Right cardiac atrium (tissue), 5 donors: ENCODE data around the gene DIP2C. TPM values are rescaled to one million over a fixed set of nuclear protein-coding genes. Genes with fewer than 3 reads are reported as not detected.
"Not testable (repeated sequence)": the region's sequence is repeated elsewhere in the genome, so short reads cannot be mapped to it uniquely, and the experiment has no call there.

Experiments used
- ATAC-seq, 2 donors: fragments of 200-7000 bp; cut with Tn5 transposase; one replicate each; pipeline versions ENCODE4 v1.8.0 to v1.9.1; 2020; ENCODE audit warnings: moderate library complexity in 2 of 2, mild to moderate bottlenecking in 1 of 2
- DNase-seq, 3 donors: peaks; one replicate each; pipeline ENCODE4 v3.0.0-alpha.2; 2020
- H3K27ac ChIP-seq: one replicate; pipeline ENCODE4 v1.5.1; 2013; ENCODE audit warnings: mild to moderate bottlenecking, low read length, control low read depth, moderate library complexity
- H3K27me3 ChIP-seq: one replicate; pipeline ENCODE4 v1.6.1; 2013; ENCODE audit not compliant: control insufficient read depth, insufficient read depth
- H3K4me1 ChIP-seq: one replicate; pipeline ENCODE4 v1.6.1; 2013; ENCODE audit warnings: low read length; ENCODE audit not compliant: control insufficient read depth, insufficient read depth
- H3K4me3 ChIP-seq: one replicate; pipeline ENCODE4 v1.5.1; 2013; ENCODE audit warnings: low read length, control low read depth
- H3K9me3 ChIP-seq: one replicate; pipeline ENCODE4 v1.6.1; 2013; ENCODE audit warnings: low read length; ENCODE audit not compliant: control insufficient read depth
- WGBS: extraction: QIAGEN DNeasy Blood & Tissue Kit; methylation state at CpG from one replicate; pipeline ENCODE4 v1.1.7; 2013; 5-methylcytosine and 5-hydroxymethylcytosine counted together
- intact Hi-C, 4 donors: fragments of 100-400 bp; cut with DNase I; formaldehyde crosslinking; loops; one replicate each; pipeline versions ENCODE4 v1.11.0 to v1.14.0; 2022 to 2023
- polyA plus RNA-seq: library from polyadenylated mRNA; stranded (reverse); fragments of 200-250 nt; gene quantifications from one replicate; pipeline ENCODE4 v1.2.3, GENCODE V29; 2013
- total RNA-seq, 4 donors: library from RNA; stranded (reverse); fragmentation: NEBNext Ultra II Directional; extraction: Animal tissue kit (Norgen Biotek cat#: 25700); gene quantifications; one replicate each; pipeline ENCODE4 v1.2.1, GENCODE V29; 2021
- donor health status: healthy with polysubstance abuse.
- donor health status: DM: no; HTN: yes; CAD: no.
- donor health status: DM: no; HTN: no; CAD: no.
- donor health status: DM: no; HTN: yes; CAD: no; lungs with severe emphysema.
- donor health status: DM: yes; HTN: yes; CAD: no.

The DIP2C gene
- total and polyA plus RNA-seq, 5 donors = 7.9 to 31.5 (median 25.5) TPM

GRCh38 chr10:327889-328852, 361.3 kb downstream of the DIP2C start:
- no peak for DNase-seq
- Histone ChIP-seq H3K27me3 (no peaks in the 10 kb centered on the region), H3K4me1 (peaks cover 2% of the 10 kb centered on the region), H3K9me3 (no peaks in the 10 kb centered on the region), H3K27ac (no peak overlapping the region), H3K4me3 (no peak overlapping the region)
- intact Hi-C loops = no loop called here
- 93% methylated on average over 22 of the region's 22 CpGs for WGBS
- no peak for ATAC-seq

GRCh38 chr10:326894-327635, 362.4 kb downstream of the DIP2C start:
- Histone ChIP-seq H3K4me1 (peaks cover 2% of the 10 kb centered on the region), H3K27me3 (no peaks in the 10 kb centered on the region), H3K4me3 (no peak overlapping the region), H3K9me3 (no peaks in the 10 kb centered on the region), H3K27ac (no peak overlapping the region)
- ATAC-seq (no peak), DNase-seq (no peak)
- intact Hi-C loops = no loop called here
- 90% methylated on average over 29 of the region's 29 CpGs for WGBS

GRCh38 chr10:326350-326749, 363.1 kb downstream of the DIP2C start:
- H3K9me3 ChIP-seq = no peaks in the 10 kb centered on the region
- no peak for DNase-seq

GRCh38 chr10:325282-325681, 364.2 kb downstream of the DIP2C start:
- DNase-seq = no peak
- no peaks in the 10 kb centered on the region for H3K9me3 ChIP-seq
- H3K27ac ChIP-seq = no peak overlapping the region
- peaks cover 2% of the 10 kb centered on the region for H3K4me1 ChIP-seq
- 94% methylated on average over 8 of the region's 8 CpGs for WGBS
- H3K27me3 ChIP-seq = no peaks in the 10 kb centered on the region
- no peak overlapping the region for H3K4me3 ChIP-seq
- ATAC-seq = no peak
- intact Hi-C loops = no loop called here

More at GRCh38 chr10:326350-326749, 363.1 kb downstream of the DIP2C start:
- H3K27me3 ChIP-seq = no peaks in the 10 kb centered on the region
- no peak overlapping the region for H3K27ac ChIP-seq
- ATAC-seq = no peak
- peaks cover 2% of the 10 kb centered on the region for H3K4me1 ChIP-seq
- WGBS = 87% methylated on average over 11 of the region's 11 CpGs
- intact Hi-C loops = no loop called here
- no peak overlapping the region for H3K4me3 ChIP-seq

GRCh38 chr10:324593-324992, 364.9 kb downstream of the DIP2C start:
- H3K4me3 ChIP-seq = no peak overlapping the region
- 93% methylated on average over 15 of the region's 15 CpGs for WGBS
- H3K27ac ChIP-seq = no peak overlapping the region
- no peak for ATAC-seq
- peaks cover 2% of the 10 kb centered on the region for H3K4me1 ChIP-seq
- intact Hi-C loops = no loop called here
- DNase-seq = no peak
- H3K9me3 ChIP-seq = no peaks in the 10 kb centered on the region
- no peaks in the 10 kb centered on the region for H3K27me3 ChIP-seq

GRCh38 chr10:323651-324293, 365.7 kb downstream of the DIP2C start:
- peak overlapping the region; percentile 19 for H3K27ac ChIP-seq

GRCh38 chr10:323046-323445, 366.4 kb downstream of the DIP2C start:
- not testable (repeated sequence) for DNase-seq, ATAC-seq
- 94% methylated on average over 38 of the region's 43 CpGs for WGBS

More at GRCh38 chr10:323651-324293, 365.7 kb downstream of the DIP2C start:
- ATAC-seq (peak; percentile 95 to 96), DNase-seq (peak; percentile 90 to 95 (median 94))
- WGBS = 37% methylated on average over 15 of the region's 15 CpGs
- H3K4me3 ChIP-seq = no peak overlapping the region
- no peaks in the 10 kb centered on the region for H3K27me3 ChIP-seq
- H3K4me1 ChIP-seq = peaks cover 2% of the 10 kb centered on the region
- H3K9me3 ChIP-seq = no peaks in the 10 kb centered on the region
- intact Hi-C loops = no loop called here

GRCh38 chr10:320771-321170, 368.7 kb downstream of the DIP2C start:
- H3K27me3 ChIP-seq = no peaks in the 10 kb centered on the region
- H3K9me3 ChIP-seq = no peaks in the 10 kb centered on the region
- DNase-seq = no peak
- no peak for ATAC-seq
- no peak overlapping the region for H3K27ac ChIP-seq
- H3K4me3 ChIP-seq = no peak overlapping the region
- intact Hi-C loops = no loop called here
- 95% methylated on average over 10 of the region's 10 CpGs for WGBS
- peaks cover 2% of the 10 kb centered on the region for H3K4me1 ChIP-seq

More at GRCh38 chr10:323046-323445, 366.4 kb downstream of the DIP2C start:
- H3K4me1 ChIP-seq, intact Hi-C loops, H3K4me3 ChIP-seq, H3K9me3 ChIP-seq, H3K27ac ChIP-seq, H3K27me3 ChIP-seq: not testable (repeated sequence)

GRCh38 chr10:317926-318325, 371.5 kb downstream of the DIP2C start:
- WGBS = 91% methylated on average over 12 of the region's 12 CpGs
- intact Hi-C loops = no loop called here
- Histone ChIP-seq H3K4me1 (no peaks in the 10 kb centered on the region), H3K9me3 (no peaks in the 10 kb centered on the region), H3K27ac (no peak overlapping the region), H3K27me3 (no peaks in the 10 kb centered on the region), H3K4me3 (no peak overlapping the region)
- DNase-seq (no peak), ATAC-seq (no peak)

GRCh38 chr10:317271-317769, 372.1 kb downstream of the DIP2C start:
- Histone ChIP-seq H3K4me1 (no peaks in the 10 kb centered on the region), H3K27ac (no peak overlapping the region), H3K4me3 (no peak overlapping the region), H3K27me3 (no peaks in the 10 kb centered on the region), H3K9me3 (no peaks in the 10 kb centered on the region)
- intact Hi-C loops = no loop called here
- ATAC-seq (peak; percentile 84 to 90), DNase-seq (peak; percentile 69 to 88 (median 81))
- 59% methylated on average over 11 of the region's 11 CpGs for WGBS
